GM21723 (cell line): ENCODE measurements around the gene CASP4.

Experiments used
- ATAC-seq: cut with Tn5 transposase; IDR thresholded peaks from one replicate; pipeline ENCODE4 v1.9.1; 2021; ENCODE audit warnings: mild to moderate bottlenecking, moderate library complexity; ENCODE audit not compliant: unreplicated experiment

CASP4 gene

GRCh38 chr11:104895634-104896033 is 72.7 kb downstream of the CASP4 start:
- no peak for ATAC-seq

GRCh38 chr11:104893876-104894275 is 74.5 kb downstream of the CASP4 start:
- no peak for ATAC-seq
